ENCODE results near the gene MMP3. TPM values are rescaled to one million over a fixed set of nuclear protein-coding genes. Genes with fewer than 3 reads are reported as not detected.

MMP3 gene
- total RNA-seq, 1 donor from 2014 or later: not detected

DNA sequence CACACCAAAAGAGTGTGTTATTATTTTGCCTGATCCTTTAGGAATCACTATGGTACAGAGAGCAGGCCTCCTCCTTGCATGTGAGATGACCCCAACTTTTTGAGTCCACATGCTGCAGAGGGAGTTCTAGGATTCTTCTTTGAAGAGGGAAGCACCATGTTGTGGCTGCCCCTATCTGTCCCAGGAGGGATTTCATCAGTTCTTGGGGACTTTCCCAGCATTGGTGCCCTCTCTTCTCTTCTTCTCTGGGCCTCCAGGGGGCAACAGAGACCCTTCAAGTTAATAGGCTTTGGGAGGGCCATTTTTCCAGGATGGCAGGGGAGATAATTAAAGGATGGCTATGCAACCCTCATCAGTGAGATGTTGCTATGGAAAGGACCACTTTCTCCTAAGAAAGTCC lies 49.0 kb downstream of the MMP3 start:
- no peak overlapping the region for H3K4me3 ChIP-seq (ENCODE audit: low read depth, low read length)
- no peak for DNase-seq (ENCODE audit: low read depth)
- TF ChIP-seq, protein P1, sequence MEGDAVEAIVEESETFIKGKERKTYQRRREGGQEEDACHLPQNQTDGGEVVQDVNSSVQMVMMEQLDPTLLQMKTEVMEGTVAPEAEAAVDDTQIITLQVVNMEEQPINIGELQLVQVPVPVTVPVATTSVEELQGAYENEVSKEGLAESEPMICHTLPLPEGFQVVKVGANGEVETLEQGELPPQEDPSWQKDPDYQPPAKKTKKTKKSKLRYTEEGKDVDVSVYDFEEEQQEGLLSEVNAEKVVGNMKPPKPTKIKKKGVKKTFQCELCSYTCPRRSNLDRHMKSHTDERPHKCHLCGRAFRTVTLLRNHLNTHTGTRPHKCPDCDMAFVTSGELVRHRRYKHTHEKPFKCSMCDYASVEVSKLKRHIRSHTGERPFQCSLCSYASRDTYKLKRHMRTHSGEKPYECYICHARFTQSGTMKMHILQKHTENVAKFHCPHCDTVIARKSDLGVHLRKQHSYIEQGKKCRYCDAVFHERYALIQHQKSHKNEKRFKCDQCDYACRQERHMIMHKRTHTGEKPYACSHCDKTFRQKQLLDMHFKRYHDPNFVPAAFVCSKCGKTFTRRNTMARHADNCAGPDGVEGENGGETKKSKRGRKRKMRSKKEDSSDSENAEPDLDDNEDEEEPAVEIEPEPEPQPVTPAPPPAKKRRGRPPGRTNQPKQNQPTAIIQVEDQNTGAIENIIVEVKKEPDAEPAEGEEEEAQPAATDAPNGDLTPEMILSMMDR (IDR thresholded peaks at IDR 0.05; ENCODE audit: insufficient read depth, low read length, poor library complexity, severe bottlenecking): peak; percentile 45
- H3K36me3 ChIP-seq (ENCODE audit: control insufficient read depth, insufficient read depth, low read length): no peaks in the 10 kb centered on the region
- no peaks in the 10 kb centered on the region for H3K27me3 ChIP-seq (ENCODE audit: control insufficient read depth, insufficient read depth, low read length)

DNA sequence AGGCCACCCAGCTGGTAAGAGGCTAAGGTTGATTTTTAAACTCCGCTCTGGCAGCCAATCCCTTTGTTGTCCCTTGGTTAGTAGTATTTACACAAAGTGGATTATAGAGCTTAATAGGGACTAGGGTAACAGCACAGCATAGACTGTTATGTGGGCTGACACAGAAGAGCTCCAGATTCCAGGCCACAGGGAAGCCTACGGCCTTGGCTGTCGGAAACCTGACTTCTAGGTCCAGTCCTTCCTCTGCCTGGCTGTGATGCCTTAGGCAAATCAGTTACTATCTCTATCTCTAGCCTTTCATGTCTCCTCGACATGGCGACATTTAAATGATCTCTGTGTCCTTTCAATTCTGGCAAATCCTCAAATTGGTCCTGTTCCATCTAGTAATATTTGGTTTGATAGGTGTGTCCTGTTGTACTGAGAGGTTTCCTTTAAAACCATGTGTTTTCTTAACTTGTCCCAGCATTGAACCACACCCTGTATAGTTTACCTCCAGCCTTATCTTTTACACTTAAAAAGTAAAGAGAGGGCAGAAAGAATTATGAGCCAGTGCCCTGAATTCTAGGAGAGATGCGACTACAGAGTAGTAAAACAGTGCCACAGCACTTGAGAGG lies 49.6 kb downstream of the MMP3 start:
- TF ChIP-seq, protein P1 (IDR thresholded peaks at IDR 0.05; ENCODE audit: insufficient read depth, low read length, poor library complexity, severe bottlenecking): no peak
- Histone ChIP-seq H3K27me3 (ENCODE audit: control insufficient read depth, insufficient read depth, low read length) (no peaks in the 10 kb centered on the region), H3K4me3 (ENCODE audit: low read depth, low read length) (no peak overlapping the region), H3K36me3 (ENCODE audit: control insufficient read depth, insufficient read depth, low read length) (no peaks in the 10 kb centered on the region)
- no peak for DNase-seq (ENCODE audit: low read depth)

DNA sequence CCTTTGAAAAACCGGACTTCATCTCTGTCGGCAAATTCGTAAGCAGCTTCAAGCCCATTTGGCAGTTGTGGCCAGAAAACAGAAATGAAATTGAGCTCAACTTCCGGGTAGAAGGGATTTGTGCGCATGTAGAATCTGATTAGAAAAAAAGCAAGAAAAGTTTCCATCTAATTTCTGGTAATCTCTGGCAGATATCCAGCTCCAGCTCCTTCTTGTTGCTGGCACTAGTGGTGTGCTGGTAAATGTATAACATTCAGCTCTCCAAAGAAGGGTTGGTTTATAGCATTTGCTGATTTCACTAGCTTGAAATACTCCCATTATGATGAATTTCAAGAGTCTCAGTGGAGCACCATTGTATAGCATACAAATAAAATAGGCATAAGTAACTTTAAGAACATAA lies 50.8 kb downstream of the MMP3 start:
- Histone ChIP-seq H3K27me3 (ENCODE audit: control insufficient read depth, insufficient read depth, low read length) (no peaks in the 10 kb centered on the region), H3K4me3 (ENCODE audit: low read depth, low read length) (no peak overlapping the region), H3K36me3 (ENCODE audit: control insufficient read depth, insufficient read depth, low read length) (no peaks in the 10 kb centered on the region)
- DNase-seq (ENCODE audit: low read depth): no peak
- TF ChIP-seq, protein P1 (IDR thresholded peaks at IDR 0.05; ENCODE audit: insufficient read depth, low read length, poor library complexity, severe bottlenecking): no peak

DNA sequence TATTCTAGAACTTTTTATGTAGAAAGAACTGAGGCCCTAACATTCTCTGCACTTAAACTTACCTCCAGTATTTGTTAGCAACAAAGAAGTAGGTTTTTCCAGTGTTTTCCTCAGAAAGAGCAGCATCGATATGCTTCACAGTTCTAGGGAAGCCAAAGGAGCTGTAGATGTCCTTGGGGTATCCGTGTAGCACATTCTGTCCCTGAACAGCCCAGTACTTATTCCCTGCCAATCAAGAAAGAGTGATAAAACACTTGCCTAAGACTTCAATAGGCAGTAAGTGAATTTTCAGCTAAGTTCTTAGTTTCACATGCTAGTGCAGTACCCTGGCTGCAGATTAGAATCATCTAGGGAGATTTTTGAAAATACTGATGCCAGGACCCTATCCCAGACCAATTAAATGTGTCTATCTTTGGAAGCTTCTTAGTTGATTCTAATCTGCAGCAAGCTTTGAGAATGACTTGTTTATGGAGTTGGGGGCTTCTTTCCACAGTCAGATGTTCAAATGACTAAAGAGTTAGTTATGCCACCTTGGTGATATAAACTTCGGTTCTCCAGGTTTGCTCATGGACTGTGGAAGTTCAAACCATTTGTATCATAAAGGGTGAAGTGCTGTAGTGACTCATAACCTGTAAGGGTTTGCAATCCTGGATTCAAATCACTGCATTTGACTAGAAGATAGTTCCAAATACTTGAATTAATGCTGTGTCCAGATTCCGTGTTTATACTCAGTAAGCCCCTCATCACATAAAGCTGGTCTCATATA lies 52.0 kb downstream of the MMP3 start:
- no peak overlapping the region for H3K4me3 ChIP-seq (ENCODE audit: low read depth, low read length)
- TF ChIP-seq, protein P1 (IDR thresholded peaks at IDR 0.05; ENCODE audit: insufficient read depth, low read length, poor library complexity, severe bottlenecking): no peak
- H3K36me3 ChIP-seq (ENCODE audit: control insufficient read depth, insufficient read depth, low read length): no peaks in the 10 kb centered on the region
- DNase-seq (ENCODE audit: low read depth): peak; percentile 35
- H3K27me3 ChIP-seq (ENCODE audit: control insufficient read depth, insufficient read depth, low read length): no peaks in the 10 kb centered on the region

DNA sequence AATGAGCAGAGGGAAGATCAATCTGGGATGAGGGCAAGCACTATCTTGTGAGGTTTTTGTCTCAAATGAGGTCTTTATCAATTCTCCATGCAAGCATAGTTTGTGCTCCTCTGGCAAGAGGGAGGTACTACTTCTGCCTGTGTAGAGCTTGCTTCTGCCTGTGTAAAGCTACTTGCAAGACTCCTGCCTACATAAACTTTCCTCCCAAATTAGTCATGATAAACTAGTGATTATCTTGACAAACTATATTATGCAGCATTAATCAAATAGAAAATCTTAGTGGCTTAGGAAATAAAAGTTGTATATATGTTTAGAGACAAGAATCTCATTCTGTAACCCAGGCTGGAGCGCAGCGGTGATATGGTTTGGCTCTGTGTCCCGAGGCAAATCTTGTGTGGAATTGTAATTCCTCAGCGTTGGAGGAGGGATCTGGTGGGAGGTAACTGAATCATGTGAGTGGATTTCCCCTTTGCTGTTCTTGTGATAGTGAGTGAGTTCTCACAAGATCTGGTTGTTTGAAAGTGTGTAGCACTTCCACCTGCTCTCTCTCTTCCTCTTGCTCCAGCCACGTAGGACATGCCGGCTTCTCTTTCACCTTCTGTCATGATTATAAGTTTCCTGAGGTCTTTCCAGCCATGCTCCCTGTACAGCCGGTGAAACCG lies 54.9 kb downstream of the MMP3 start:
- H3K4me3 ChIP-seq (ENCODE audit: low read depth, low read length): no peak overlapping the region
- no peak for DNase-seq (ENCODE audit: low read depth)
- H3K27me3 ChIP-seq (ENCODE audit: control insufficient read depth, insufficient read depth, low read length): no peaks in the 10 kb centered on the region
- TF ChIP-seq, protein P1 (IDR thresholded peaks at IDR 0.05; ENCODE audit: insufficient read depth, low read length, poor library complexity, severe bottlenecking): no peak
- H3K36me3 ChIP-seq (ENCODE audit: control insufficient read depth, insufficient read depth, low read length): no peaks in the 10 kb centered on the region

Other genes with a start within 250 kb of the MMP3 start
- not detected in 2 replicates for gene MMP20, start 218.3 kb downstream of the MMP3 start, total RNA-seq
- not detected in 2 replicates for gene MMP27, start 137.8 kb downstream of the MMP3 start, total RNA-seq
- gene MMP8, start 118.7 kb downstream of the MMP3 start, total RNA-seq: not detected in 2 replicates
- 4.8 and 8.7 TPM in 2 replicates for gene MMP10, start 63.0 kb downstream of the MMP3 start, total RNA-seq
- gene MMP1, start 45.4 kb downstream of the MMP3 start, total RNA-seq: 3.7 and 6.0 TPM in 2 replicates
- 0.07 TPM in 1 of 2 replicates, not detected in the other for gene MMP12, start 31.4 kb upstream of the MMP3 start, total RNA-seq
- 0.13 TPM in 1 of 2 replicates, not detected in the other for gene MMP13, start 112.1 kb upstream of the MMP3 start, total RNA-seq
- gene DCUN1D5, start 248.6 kb upstream of the MMP3 start, total RNA-seq: 73.7 and 83.5 TPM in 2 replicates